GM18507 (cell line): ENCODE measurements around the gene MAP3K7.

Experiments
- DNase-seq: peaks from one replicate; pipeline ENCODE4 v3.0.0; 2011; ENCODE audit warnings: low read depth; ENCODE audit not compliant: insufficient read length; ENCODE audit errors: extremely low spot score
- FAIRE-seq: peaks from 2 replicates; lab custom pipeline; 2011; peaks lifted over from hg19 to GRCh38; lab: Jason Lieb, UNC

The MAP3K7 gene

GRCh38 chr6:90466154-90466940, 120.5 kb downstream of the MAP3K7 start:
- no peak for FAIRE-seq
- DNase-seq = no peak

GRCh38 chr6:90465686-90466085, 121.2 kb downstream of the MAP3K7 start:
- FAIRE-seq = no peak
- no peak for DNase-seq

- no peak for DNase-seq
- no peak for FAIRE-seq
These were observed 122.4 kb downstream of the MAP3K7 start for GRCh38 chr6:90464507-90464906.

- DNase-seq = no peak
- no peak for FAIRE-seq
These were observed 123.0 kb downstream of the MAP3K7 start for GRCh38 chr6:90463874-90464273.
